HepG2 (cell line): ENCODE results near the gene METTL27. TPM values are rescaled to one million over a fixed set of nuclear protein-coding genes. Genes with fewer than 3 reads are reported as not detected.
A peak's percentile ranks its signal among the peaks of the same experiment; 100 is the strongest.

Experiments used
- BRD4 ChIP-seq: sonication (generic); formaldehyde crosslinking; IDR thresholded peaks from 2 replicates; pipeline ENCODE4 v1.4.0; 2020; ENCODE audit warnings: missing genetic modification reagents
- JUN ChIP-seq: sonication (generic); formaldehyde crosslinking; IDR thresholded peaks from 2 replicates; pipeline ENCODE4 v1.4.0; 2020; ENCODE audit warnings: mild to moderate bottlenecking, missing genetic modification reagents
- MAF1 ChIP-seq: sonication (generic); formaldehyde crosslinking; IDR thresholded peaks from 2 replicates; pipeline ENCODE4 v1.5.0; 2020; ENCODE audit warnings: missing genetic modification reagents, borderline replicate concordance
- REXO4 ChIP-seq: sonication (generic); formaldehyde crosslinking; IDR thresholded peaks from 2 replicates; pipeline ENCODE4 v1.8.0; 2022; ENCODE audit warnings: missing genetic modification reagents, mild to moderate bottlenecking, borderline replicate concordance
- RFX1 ChIP-seq: fragments of 450-650 bp; IDR thresholded peaks from 2 replicates; pipeline ENCODE4 v1.6.1; 2017
- RXRB ChIP-seq: IDR thresholded peaks from 2 replicates; pipeline ENCODE4 v1.6.1; 2016; ENCODE audit warnings: borderline replicate concordance, missing genetic modification reagents, missing compliant biosample characterization
- SIX1 ChIP-seq: sonication (generic); formaldehyde crosslinking; IDR thresholded peaks from 2 replicates; pipeline ENCODE4 v1.4.0; 2020; ENCODE audit warnings: missing genetic modification reagents, borderline replicate concordance
- SMARCE1 ChIP-seq: fragments of 450-650 bp; IDR thresholded peaks from 2 replicates; pipeline ENCODE4 v1.6.1; 2017; ENCODE audit warnings: borderline replicate concordance
- SYNCRIP ChIP-seq: fragments of 200-400 bp; formaldehyde crosslinking; IDR thresholded peaks from 2 replicates; pipeline ENCODE4 v1.6.1; 2018; ENCODE audit warnings: mild to moderate bottlenecking, low read depth, low read length; ENCODE audit not compliant: insufficient read depth
- ZFAT ChIP-seq: sonication (generic); formaldehyde crosslinking; conservative IDR thresholded peaks from 2 replicates; pipeline ENCODE4 v1.8.1; 2023; ENCODE audit warnings: missing genetic modification reagents, inconsistent platforms
- ZFP62 ChIP-seq: sonication (generic); formaldehyde crosslinking; IDR thresholded peaks from 2 replicates; pipeline ENCODE4 v1.4.0; 2020; ENCODE audit warnings: missing genetic modification reagents
- ZNF24 ChIP-seq: fragments of 450-650 bp; IDR thresholded peaks from 2 replicates; pipeline ENCODE4 v1.6.1; 2017; ENCODE audit warnings: antibody characterized with exemption, mild to moderate bottlenecking
- ZNF44 ChIP-seq: sonication (generic); formaldehyde crosslinking; IDR thresholded peaks from 2 replicates; pipeline ENCODE4 v1.5.1; 2020; ENCODE audit warnings: mild to moderate bottlenecking, missing genetic modification reagents
- polyA plus RNA-seq, 8 experiments: library from polyadenylated mRNA; depleted of rRNA in 3 of 8; stranded (reverse) in 7 of 8; unstranded in 1 of 8; fragments of >200 nt; fragmentation: Illumina TruSeq in 4 of 8; extraction: Trizol in 4 of 8; gene quantifications; 2 replicates each; pipeline versions ENCODE4 v1.2.1 to v1.2.3, GENCODE V29; 2011 to 2016; ENCODE audit warnings: low read depth in 4 of 8, missing spikeins in 1 of 8, mixed read lengths in 1 of 8; ENCODE audit not compliant: insufficient read depth in 1 of 8
- total RNA-seq, 5 experiments: library from RNA; depleted of rRNA; stranded (reverse); fragments of >200 nt; fragmentation: Illumina TruSeq; extraction: Trizol; gene quantifications; 2 replicates each; pipeline ENCODE4 v1.2.3, GENCODE V29; 2016; ENCODE audit warnings: low read depth in 1 of 5
- TF ChIP-seq, protein P1 (sequence below): sonication (generic); formaldehyde crosslinking; IDR thresholded peaks from 2 replicates; pipeline ENCODE4; 2020; ENCODE audit warnings: missing genetic modification reagents, mild to moderate bottlenecking, borderline replicate concordance
- TF ChIP-seq, protein P2 (sequence below): sonication (generic); formaldehyde crosslinking; IDR thresholded peaks from 2 replicates; pipeline ENCODE4 v1.4.0; 2020; ENCODE audit warnings: missing genetic modification reagents, borderline replicate concordance
- TF ChIP-seq, protein P3 (sequence below): sonication (generic); formaldehyde crosslinking; IDR thresholded peaks from 2 replicates; pipeline ENCODE4 v1.8.0; 2022; ENCODE audit warnings: mild to moderate bottlenecking, missing genetic modification reagents, moderate library complexity
- TF ChIP-seq, protein P4 (sequence below): sonication (generic); formaldehyde crosslinking; IDR thresholded peaks from 2 replicates; pipeline ENCODE4 v1.4.0; 2020; ENCODE audit warnings: mild to moderate bottlenecking, missing genetic modification reagents
- TF ChIP-seq, protein P5 (sequence below): sonication (generic); formaldehyde crosslinking; IDR thresholded peaks from 2 replicates; pipeline ENCODE4 v1.4.0; 2020; ENCODE audit warnings: mild to moderate bottlenecking, missing genetic modification reagents
- TF ChIP-seq, protein P6 (sequence below): sonication (generic); formaldehyde crosslinking; IDR thresholded peaks from 2 replicates; pipeline ENCODE4 v1.8.1; 2023; ENCODE audit warnings: missing genetic modification reagents, mild to moderate bottlenecking, borderline replicate concordance

METTL27 gene
- total and polyA plus RNA-seq, 2 of the 13 experiments (the other 11 are each of a cell fraction or from before 2014, with no cell fraction given), result 2.0 to 3.0 TPM

DNA sequence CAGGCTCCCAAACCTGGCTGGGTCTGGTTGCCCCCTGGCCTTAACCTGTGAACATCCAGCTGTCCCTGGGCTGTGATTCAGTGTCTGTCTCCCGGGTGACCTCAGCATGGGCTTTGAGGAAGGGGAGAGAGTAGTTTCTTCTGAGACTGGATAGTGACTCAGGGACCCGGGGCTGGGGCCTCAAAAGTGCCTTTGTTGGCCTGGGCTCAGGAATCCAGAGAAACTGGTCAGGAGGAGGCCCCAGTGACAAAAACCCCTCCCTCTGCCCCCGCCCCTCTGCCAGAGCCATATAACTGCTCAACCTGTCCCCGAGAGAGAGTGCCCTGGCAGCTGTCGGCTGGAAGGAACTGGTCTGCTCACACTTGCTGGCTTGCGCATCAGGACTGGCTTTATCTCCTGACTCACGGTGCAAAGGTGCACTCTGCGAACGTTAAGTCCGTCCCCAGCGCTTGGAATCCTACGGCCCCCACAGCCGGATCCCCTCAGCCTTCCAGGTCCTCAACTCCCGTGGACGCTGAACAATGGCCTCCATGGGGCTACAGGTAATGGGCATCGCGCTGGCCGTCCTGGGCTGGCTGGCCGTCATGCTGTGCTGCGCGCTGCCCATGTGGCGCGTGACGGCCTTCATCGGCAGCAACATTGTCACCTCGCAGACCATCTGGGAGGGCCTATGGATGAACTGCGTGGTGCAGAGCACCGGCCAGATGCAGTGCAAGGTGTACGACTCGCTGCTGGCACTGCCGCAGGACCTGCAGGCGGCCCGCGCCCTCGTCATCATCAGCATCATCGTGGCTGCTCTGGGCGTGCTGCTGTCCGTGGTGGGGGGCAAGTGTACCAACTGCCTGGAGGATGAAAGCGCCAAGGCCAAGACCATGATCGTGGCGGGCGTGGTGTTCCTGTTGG is 11.4 kb downstream of the METTL27 start, which contains the start of gene CLDN4 (continued):
- TF ChIP-seq, protein P1, sequence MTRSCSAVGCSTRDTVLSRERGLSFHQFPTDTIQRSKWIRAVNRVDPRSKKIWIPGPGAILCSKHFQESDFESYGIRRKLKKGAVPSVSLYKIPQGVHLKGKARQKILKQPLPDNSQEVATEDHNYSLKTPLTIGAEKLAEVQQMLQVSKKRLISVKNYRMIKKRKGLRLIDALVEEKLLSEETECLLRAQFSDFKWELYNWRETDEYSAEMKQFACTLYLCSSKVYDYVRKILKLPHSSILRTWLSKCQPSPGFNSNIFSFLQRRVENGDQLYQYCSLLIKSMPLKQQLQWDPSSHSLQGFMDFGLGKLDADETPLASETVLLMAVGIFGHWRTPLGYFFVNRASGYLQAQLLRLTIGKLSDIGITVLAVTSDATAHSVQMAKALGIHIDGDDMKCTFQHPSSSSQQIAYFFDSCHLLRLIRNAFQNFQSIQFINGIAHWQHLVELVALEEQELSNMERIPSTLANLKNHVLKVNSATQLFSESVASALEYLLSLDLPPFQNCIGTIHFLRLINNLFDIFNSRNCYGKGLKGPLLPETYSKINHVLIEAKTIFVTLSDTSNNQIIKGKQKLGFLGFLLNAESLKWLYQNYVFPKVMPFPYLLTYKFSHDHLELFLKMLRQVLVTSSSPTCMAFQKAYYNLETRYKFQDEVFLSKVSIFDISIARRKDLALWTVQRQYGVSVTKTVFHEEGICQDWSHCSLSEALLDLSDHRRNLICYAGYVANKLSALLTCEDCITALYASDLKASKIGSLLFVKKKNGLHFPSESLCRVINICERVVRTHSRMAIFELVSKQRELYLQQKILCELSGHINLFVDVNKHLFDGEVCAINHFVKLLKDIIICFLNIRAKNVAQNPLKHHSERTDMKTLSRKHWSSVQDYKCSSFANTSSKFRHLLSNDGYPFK (CRISPR knock-in tag), result peak; percentile 45; the same call in 1 of the 2 replicates
- no peak; the same call in 1 of the 2 replicates for TF ChIP-seq BRD4
- TF ChIP-seq, protein P2, sequence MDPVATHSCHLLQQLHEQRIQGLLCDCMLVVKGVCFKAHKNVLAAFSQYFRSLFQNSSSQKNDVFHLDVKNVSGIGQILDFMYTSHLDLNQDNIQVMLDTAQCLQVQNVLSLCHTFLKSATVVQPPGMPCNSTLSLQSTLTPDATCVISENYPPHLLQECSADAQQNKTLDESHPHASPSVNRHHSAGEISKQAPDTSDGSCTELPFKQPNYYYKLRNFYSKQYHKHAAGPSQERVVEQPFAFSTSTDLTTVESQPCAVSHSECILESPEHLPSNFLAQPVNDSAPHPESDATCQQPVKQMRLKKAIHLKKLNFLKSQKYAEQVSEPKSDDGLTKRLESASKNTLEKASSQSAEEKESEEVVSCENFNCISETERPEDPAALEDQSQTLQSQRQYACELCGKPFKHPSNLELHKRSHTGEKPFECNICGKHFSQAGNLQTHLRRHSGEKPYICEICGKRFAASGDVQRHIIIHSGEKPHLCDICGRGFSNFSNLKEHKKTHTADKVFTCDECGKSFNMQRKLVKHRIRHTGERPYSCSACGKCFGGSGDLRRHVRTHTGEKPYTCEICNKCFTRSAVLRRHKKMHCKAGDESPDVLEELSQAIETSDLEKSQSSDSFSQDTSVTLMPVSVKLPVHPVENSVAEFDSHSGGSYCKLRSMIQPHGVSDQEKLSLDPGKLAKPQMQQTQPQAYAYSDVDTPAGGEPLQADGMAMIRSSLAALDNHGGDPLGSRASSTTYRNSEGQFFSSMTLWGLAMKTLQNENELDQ (CRISPR knock-in tag), result no peak
- no peak for TF ChIP-seq SYNCRIP
- no peak for TF ChIP-seq SMARCE1
- no peak for TF ChIP-seq ZFP62 (CRISPR knock-in tag)
- TF ChIP-seq, protein P3, sequence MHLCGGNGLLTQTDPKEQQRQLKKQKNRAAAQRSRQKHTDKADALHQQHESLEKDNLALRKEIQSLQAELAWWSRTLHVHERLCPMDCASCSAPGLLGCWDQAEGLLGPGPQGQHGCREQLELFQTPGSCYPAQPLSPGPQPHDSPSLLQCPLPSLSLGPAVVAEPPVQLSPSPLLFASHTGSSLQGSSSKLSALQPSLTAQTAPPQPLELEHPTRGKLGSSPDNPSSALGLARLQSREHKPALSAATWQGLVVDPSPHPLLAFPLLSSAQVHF (CRISPR knock-in tag), result peak; percentile 60; the same call in 1 of the 2 replicates
- 0 out of 2 replicates have a peak, but pooled peaks have one; percentile 20 for TF ChIP-seq RXRB (CRISPR knock-in tag)
- TF ChIP-seq ZNF24, result no peak
- TF ChIP-seq JUN (CRISPR knock-in tag), result no peak
- no peak for TF ChIP-seq SIX1 (CRISPR knock-in tag)
- TF ChIP-seq, protein P4, sequence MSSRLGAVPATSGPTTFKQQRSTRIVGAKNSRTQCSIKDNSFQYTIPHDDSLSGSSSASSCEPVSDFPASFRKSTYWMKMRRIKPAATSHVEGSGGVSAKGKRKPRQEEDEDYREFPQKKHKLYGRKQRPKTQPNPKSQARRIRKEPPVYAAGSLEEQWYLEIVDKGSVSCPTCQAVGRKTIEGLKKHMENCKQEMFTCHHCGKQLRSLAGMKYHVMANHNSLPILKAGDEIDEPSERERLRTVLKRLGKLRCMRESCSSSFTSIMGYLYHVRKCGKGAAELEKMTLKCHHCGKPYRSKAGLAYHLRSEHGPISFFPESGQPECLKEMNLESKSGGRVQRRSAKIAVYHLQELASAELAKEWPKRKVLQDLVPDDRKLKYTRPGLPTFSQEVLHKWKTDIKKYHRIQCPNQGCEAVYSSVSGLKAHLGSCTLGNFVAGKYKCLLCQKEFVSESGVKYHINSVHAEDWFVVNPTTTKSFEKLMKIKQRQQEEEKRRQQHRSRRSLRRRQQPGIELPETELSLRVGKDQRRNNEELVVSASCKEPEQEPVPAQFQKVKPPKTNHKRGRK (CRISPR knock-in tag), result no peak
- no peak for TF ChIP-seq ZNF44 (CRISPR knock-in tag)
- no peak for TF ChIP-seq ZFAT (CRISPR knock-in tag)
- TF ChIP-seq, protein P5, sequence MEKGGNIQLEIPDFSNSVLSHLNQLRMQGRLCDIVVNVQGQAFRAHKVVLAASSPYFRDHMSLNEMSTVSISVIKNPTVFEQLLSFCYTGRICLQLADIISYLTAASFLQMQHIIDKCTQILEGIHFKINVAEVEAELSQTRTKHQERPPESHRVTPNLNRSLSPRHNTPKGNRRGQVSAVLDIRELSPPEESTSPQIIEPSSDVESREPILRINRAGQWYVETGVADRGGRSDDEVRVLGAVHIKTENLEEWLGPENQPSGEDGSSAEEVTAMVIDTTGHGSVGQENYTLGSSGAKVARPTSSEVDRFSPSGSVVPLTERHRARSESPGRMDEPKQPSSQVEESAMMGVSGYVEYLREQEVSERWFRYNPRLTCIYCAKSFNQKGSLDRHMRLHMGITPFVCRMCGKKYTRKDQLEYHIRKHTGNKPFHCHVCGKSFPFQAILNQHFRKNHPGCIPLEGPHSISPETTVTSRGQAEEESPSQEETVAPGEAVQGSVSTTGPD (CRISPR knock-in tag), result no peak
- no peak for TF ChIP-seq MAF1 (CRISPR knock-in tag)
- no peak for TF ChIP-seq RFX1
- peak; percentile 78 for TF ChIP-seq REXO4 (CRISPR knock-in tag)
- TF ChIP-seq, protein P6, sequence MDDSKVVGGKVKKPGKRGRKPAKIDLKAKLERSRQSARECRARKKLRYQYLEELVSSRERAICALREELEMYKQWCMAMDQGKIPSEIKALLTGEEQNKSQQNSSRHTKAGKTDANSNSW (CRISPR knock-in tag), result no peak
